ENCODE results near the gene MRPL51. TPM values are rescaled to one million over a fixed set of nuclear protein-coding genes. Genes with fewer than 3 reads are reported as not detected.

Gene MRPL51
- total RNA-seq, 1 donor from 2014 or later: 114 TPM

DNA sequence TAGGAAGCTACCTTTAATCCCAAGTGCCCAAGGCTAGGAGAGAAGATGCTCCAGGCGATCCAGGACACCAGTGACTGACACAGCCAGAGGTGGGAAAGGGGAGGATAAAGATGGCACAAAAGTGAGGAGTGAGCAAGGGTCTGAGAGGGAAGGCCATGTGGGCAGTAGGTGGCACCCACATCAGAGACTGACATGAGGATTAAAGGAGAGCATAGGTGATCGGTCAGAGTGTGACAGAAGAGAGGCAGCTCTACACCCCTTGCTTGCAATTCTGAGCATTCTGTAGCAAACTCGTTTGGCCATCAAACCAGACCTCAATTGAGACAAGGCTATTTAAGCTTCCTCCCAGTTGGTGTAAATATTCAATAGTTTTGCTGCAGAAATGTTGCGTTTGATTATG lies 49.0 kb downstream of the MRPL51 start:
- intact Hi-C loops (cut with DNase I): no loop called here
- DNase-seq: peak; percentile 4

DNA sequence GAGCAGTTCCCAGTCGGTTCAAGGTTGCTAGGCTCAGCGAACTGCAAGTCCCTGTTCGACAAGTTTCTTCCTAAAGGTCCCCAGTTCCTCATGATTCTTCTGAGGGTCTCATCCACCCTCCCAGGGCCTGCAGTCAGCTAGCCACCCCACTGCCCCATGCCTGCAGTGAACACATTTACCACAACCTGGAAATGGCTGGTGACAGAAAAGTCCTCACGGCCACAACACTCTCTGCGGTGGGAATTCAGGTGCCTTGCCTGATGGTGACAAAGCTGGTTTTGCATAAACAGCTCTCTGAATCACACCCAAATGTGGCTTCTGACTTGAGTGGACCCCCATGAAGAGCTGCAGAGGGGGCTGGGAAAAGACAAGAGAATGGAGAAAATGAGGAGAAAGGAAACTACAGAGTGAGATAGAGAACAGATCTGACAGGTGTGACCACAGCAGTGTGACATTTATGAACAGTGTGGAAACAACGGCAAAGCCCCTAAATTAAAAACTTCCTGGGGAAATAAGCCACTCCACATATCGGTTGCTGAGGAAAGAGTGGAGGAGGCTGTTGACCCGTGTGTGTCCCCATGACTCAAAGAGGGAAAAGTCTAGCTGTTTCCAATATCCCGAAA lies 49.6 kb downstream of the MRPL51 start:
- ATAC-seq (no peak), DNase-seq (peak; percentile 26)
- Histone ChIP-seq H3K27ac (no peak overlapping the region), H3K27me3 (no peaks in the 10 kb centered on the region), H3K9me3 (no peaks in the 10 kb centered on the region), H3K36me3 (no peaks in the 10 kb centered on the region), H3K4me1 (no peaks in the 10 kb centered on the region), H3K4me3 (no peak overlapping the region)
- intact Hi-C loops (cut with DNase I): no loop called here
- TF ChIP-seq, protein P1, sequence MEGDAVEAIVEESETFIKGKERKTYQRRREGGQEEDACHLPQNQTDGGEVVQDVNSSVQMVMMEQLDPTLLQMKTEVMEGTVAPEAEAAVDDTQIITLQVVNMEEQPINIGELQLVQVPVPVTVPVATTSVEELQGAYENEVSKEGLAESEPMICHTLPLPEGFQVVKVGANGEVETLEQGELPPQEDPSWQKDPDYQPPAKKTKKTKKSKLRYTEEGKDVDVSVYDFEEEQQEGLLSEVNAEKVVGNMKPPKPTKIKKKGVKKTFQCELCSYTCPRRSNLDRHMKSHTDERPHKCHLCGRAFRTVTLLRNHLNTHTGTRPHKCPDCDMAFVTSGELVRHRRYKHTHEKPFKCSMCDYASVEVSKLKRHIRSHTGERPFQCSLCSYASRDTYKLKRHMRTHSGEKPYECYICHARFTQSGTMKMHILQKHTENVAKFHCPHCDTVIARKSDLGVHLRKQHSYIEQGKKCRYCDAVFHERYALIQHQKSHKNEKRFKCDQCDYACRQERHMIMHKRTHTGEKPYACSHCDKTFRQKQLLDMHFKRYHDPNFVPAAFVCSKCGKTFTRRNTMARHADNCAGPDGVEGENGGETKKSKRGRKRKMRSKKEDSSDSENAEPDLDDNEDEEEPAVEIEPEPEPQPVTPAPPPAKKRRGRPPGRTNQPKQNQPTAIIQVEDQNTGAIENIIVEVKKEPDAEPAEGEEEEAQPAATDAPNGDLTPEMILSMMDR (IDR thresholded peaks at IDR 0.05): no peak

More for the DNA sequence above, 49.0 kb downstream of the MRPL51 start:
- Histone ChIP-seq H3K36me3 (no peaks in the 10 kb centered on the region), H3K27me3 (no peaks in the 10 kb centered on the region), H3K4me3 (no peak overlapping the region), H3K9me3 (no peaks in the 10 kb centered on the region), H3K4me1 (no peaks in the 10 kb centered on the region), H3K27ac (no peak overlapping the region)
- TF ChIP-seq, protein P1 (IDR thresholded peaks at IDR 0.05): no peak
- ATAC-seq: no peak

DNA sequence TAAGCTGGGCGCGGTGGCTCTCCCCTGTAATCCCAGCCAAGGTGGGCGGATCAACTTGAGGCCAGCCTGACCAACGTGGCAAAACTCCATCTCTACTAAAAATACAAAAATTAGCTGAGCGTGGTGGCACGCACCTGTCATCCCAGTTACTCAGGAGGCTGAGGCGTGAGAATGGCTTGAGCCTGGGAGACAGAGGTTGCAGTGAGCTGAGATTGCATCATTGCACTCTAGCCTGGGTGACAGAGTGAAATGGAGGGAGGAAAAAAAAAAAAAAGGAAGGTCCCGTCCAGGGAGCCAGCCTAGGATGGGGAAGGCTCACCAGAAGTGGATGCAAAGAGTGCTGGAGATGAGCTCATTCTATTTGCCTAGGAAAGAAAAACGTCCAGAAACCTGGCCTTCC lies 50.2 kb downstream of the MRPL51 start:
- Histone ChIP-seq H3K9me3 (no peaks in the 10 kb centered on the region), H3K27ac (no peak overlapping the region), H3K27me3 (no peaks in the 10 kb centered on the region), H3K4me3 (no peak overlapping the region), H3K36me3 (no peaks in the 10 kb centered on the region), H3K4me1 (no peaks in the 10 kb centered on the region)
- ATAC-seq: no peak
- TF ChIP-seq, protein P1 (IDR thresholded peaks at IDR 0.05): no peak
- DNase-seq: no peak
- intact Hi-C loops (cut with DNase I): no loop called here

Other genes with a start within 250 kb of the MRPL51 start
- 5.1 TPM for gene PLEKHG6, start 182.6 kb downstream of the MRPL51 start, total RNA-seq
- 185 TPM for gene TNFRSF1A, start 151.2 kb downstream of the MRPL51 start, total RNA-seq
- gene SCNN1A, start 117.7 kb downstream of the MRPL51 start, total RNA-seq: 199 TPM
- gene LTBR, start 109.1 kb downstream of the MRPL51 start, total RNA-seq: 156 TPM
- gene CD27, start 48.3 kb downstream of the MRPL51 start, total RNA-seq: 1.5 TPM
- gene TAPBPL, start 41.2 kb downstream of the MRPL51 start, total RNA-seq: 28.4 TPM
- 6.3 TPM for gene VAMP1, start 22.6 kb downstream of the MRPL51 start, total RNA-seq
- 26.7 TPM for gene NCAPD2, start 840 bp upstream of the MRPL51 start, total RNA-seq
- gene GAPDH, start 41.3 kb upstream of the MRPL51 start, total RNA-seq: 736 TPM
- gene IFFO1, start 62.8 kb upstream of the MRPL51 start, total RNA-seq: 23.5 TPM
- 32.2 TPM for gene NOP2, start 75.0 kb upstream of the MRPL51 start, total RNA-seq
- 160 TPM for gene CHD4, start 114.1 kb upstream of the MRPL51 start, total RNA-seq
- 2.5 TPM for gene LPAR5, start 142.7 kb upstream of the MRPL51 start, total RNA-seq
- gene ACRBP, start 154.2 kb upstream of the MRPL51 start, total RNA-seq: 3.8 TPM
- 38.0 TPM for gene ING4, start 169.9 kb upstream of the MRPL51 start, total RNA-seq
- gene ZNF384, start 196.1 kb upstream of the MRPL51 start, total RNA-seq: 53.6 TPM
- gene PIANP, start 207.6 kb upstream of the MRPL51 start, total RNA-seq: 0.20 TPM
- 57.9 TPM for gene COPS7A, start 230.8 kb upstream of the MRPL51 start, total RNA-seq